Stimulated activated naive CD4-positive, alpha-beta T cell (primary cell): ENCODE data around the gene SLC35A1.

Experiments
- DNase-seq, 6 experiments: peaks; one replicate each; lab custom pipeline; 2025; lab: John Stamatoyannopoulos, UW

Gene SLC35A1

DNA sequence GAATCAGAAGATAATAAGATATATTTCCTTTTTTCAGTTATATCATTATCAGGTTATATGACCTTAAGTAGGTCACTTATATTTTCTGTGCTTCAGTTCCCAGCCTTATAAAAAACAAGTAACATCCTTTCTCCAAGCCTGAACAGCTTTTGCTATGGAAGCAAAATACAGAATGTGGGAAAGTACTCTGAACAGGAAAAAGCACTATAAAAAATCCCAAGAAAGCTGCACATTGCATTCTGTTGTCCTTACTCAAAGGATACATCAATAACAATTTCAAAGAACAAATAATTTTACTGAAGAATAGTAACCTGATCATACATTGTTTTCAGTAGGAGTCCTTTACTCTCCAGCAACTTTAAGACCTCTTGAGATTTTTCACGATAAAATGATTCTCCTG, 56.4 kb downstream of the SLC35A1 start:
- DNase-seq, result no peak

GRCh38 chr6:87534377-87535047, 61.7 kb downstream of the SLC35A1 start:
- no peak for DNase-seq

GRCh38 chr6:87538510-87539260, 65.9 kb downstream of the SLC35A1 start:
- DNase-seq, result no peak

DNA sequence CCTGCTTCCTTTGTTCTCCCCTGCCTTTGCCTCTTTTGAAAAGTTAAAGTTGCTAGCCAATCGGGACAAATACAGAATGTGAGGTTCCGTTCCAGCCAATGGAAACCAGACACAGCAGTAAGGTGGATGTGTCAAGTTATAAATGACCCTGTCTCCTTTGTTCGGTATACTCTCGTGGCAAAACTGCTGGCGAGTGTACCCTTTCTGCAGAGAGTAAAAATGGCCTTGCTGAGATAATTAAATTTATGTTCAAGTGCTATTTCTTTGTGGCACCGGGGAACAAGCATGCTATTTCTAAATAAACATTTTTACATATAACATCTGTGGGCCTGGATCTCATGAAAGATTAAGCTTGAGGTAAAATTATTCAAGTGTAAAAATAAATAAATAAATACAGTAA, 66.8 kb downstream of the SLC35A1 start:
- DNase-seq, result no peak

DNA sequence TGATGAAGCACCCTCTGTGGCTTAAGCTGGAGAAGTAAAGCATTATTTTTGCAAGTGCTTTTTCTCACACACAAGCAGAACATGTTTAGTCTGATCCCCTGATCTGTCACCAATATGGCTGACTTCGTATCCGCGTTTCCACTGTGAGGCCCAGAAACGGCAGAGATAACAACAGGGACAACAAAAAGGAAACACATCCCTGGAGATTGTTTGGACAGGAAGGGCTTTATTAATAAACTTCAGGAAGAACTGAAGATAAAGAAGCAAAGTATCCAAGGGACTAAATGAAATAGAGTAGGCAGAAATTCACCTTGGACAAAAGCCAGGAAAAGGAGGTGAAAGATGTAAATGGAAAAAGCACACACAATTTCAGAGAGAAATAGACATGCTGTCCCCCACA, 67.8 kb downstream of the SLC35A1 start:
- no peak for DNase-seq

DNA sequence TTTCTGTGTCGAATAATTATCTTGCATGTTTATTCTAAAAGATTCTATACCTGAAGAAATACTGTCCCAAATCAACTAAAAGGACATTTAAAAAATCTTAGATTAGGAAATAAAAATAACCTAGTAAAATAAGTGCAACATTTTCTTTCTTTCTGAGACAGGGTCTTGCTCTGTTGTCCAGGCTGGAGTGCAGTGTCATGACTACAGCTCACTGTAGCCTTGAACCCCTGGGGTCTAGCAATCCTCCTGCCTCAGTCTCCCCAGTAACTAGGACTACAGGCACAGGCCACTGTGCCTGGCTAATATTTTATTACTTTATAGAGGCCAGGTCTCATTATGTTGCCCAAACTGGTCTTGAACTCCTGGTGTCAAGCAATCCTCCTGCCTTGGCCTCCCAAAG, 68.3 kb downstream of the SLC35A1 start:
- no peak for DNase-seq

DNA sequence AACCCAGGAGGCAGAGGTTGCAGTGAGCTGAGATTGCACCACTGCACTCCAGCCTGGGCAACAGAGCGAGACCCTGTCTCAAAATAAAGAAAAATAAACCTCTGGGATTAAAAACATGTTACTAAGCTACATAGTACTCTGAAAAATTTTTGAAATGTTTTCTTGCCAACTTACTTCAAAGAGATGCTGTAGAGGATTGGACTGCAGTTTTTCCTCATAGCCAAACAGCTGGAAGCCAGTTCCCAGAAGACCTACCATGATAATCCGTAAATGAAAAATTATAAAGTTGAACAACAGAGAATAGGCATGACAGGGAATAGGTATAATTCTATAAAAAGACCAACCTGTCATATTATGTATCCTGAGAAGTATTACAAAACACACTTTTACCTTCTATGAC, 69.0 kb downstream of the SLC35A1 start:
- no peak for DNase-seq

DNA sequence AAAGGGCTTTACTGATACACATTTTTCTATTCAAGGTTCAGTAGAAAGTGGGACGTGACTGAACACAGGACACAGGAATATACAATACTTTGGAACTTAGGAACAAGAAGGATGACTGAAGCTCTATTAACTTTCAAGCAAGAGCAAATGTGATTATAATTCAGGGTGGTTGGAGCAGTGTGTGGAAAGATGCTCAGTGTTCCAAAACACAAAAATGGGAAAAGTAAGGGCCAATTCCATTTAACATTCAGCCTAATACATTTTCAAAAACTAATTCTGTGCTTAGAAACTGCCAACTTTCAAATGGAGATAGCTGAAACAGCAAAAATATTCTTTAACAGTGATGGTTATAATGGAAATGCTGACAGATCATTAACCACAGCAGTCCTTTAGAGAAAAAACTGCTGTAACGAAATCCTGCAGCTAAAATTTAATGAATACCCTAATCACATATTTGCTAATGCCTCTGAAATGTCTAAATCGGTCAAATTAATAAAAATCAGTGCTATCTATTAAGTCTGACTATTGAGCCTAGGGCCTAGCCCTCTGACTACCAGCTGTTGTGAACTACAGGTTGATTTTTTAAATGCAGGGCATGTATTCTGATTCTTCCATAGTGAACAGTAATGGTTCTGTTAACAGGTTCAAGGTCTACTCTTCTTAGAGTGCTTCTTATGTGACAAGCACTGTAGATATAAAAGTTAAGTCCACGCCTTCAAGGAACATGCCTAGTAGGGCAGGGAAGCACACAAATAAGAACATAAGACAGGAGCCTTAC, 71.1 kb downstream of the SLC35A1 start:
- DNase-seq, result no peak

- no peak for DNase-seq
Observed at GRCh38 chr6:87544474-87544735, 71.6 kb downstream of the SLC35A1 start.

GRCh38 chr6:87551799-87552198, 79.0 kb downstream of the SLC35A1 start:
- no peak for DNase-seq

GRCh38 chr6:87553159-87553765, 80.5 kb downstream of the SLC35A1 start:
- no peak for DNase-seq

GRCh38 chr6:87555506-87555905, 82.7 kb downstream of the SLC35A1 start:
- DNase-seq, result no peak

DNA sequence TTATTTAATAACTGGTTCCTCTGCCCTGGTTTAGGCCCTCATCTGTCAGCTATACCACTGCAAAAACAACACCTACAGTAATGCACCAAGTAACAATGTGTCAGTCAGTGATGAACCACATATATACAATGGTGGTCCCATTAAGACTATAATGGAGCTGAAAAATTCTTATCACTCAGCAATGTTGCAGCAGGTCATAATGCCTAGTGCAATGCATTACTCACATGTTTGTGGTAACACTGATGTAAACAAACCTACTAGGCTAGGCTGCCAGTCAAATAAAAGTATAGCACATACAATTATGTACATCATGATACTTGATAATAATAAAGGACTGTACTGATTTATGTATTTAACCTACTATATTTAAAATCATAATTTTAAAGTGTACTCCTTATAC, 85.7 kb downstream of the SLC35A1 start:
- no peak for DNase-seq

GRCh38 chr6:87561017-87561416, 88.2 kb downstream of the SLC35A1 start:
- no peak for DNase-seq
